Activated CD8-positive, alpha-beta memory T cell treated with anti-CD3 and anti-CD28 coated beads, Interleukin-2, amount 10 ng/mL, durations not matched to agents 7 days and 5 days (primary cell): ENCODE data around the gene ZNF397. TPM values are rescaled to one million over a fixed set of nuclear protein-coding genes. Genes with fewer than 3 reads are reported as not detected.

ENCODE experiments used
- ATAC-seq: fragments of 150-1000 bp; cut with Tn5 transposase; one replicate; pipeline ENCODE4 v1.10.0; 2021; ENCODE audit warnings: moderate library complexity
- CTCF ChIA-PET: fragments of 350-600 bp; sonication (Branson Sonifier 250); formaldehyde crosslinking; loops from one replicate; lab custom pipeline; 2021; ENCODE audit warnings: antibody characterized with exemption; lab: Charles Lee
- DNase-seq: peaks from one replicate; pipeline ENCODE4 v3.0.0-alpha.2; 2020
- H3K27ac Mint-ChIP-seq: one replicate; pipeline ENCODE4 v1.8.0; 2021; ENCODE audit warnings: mild to moderate bottlenecking, mixed read lengths
- H3K27me3 Mint-ChIP-seq: one replicate; pipeline ENCODE4 v1.8.0; 2021; ENCODE audit warnings: mixed read lengths
- H3K36me3 Mint-ChIP-seq: one replicate; pipeline ENCODE4 v1.8.0; 2021; ENCODE audit warnings: mild to moderate bottlenecking, mixed read lengths
- H3K4me1 Mint-ChIP-seq: one replicate; pipeline ENCODE4 v1.8.0; 2021; ENCODE audit warnings: mixed read lengths
- H3K4me3 Mint-ChIP-seq: one replicate; pipeline ENCODE4 v1.8.0; 2021; ENCODE audit warnings: mild to moderate bottlenecking, moderate library complexity, mixed read lengths
- H3K9me3 Mint-ChIP-seq: one replicate; pipeline ENCODE4 v1.8.0; 2022; ENCODE audit warnings: low read depth, mixed read lengths
- total RNA-seq, 2 experiments: library from RNA; stranded (reverse); gene quantifications; one replicate each; pipeline ENCODE4 v1.2.3, GENCODE V29; 2021

ZNF397 gene
- total RNA-seq, 2 experiments from 2014 or later: 10.8 to 13.1 TPM

DNA sequence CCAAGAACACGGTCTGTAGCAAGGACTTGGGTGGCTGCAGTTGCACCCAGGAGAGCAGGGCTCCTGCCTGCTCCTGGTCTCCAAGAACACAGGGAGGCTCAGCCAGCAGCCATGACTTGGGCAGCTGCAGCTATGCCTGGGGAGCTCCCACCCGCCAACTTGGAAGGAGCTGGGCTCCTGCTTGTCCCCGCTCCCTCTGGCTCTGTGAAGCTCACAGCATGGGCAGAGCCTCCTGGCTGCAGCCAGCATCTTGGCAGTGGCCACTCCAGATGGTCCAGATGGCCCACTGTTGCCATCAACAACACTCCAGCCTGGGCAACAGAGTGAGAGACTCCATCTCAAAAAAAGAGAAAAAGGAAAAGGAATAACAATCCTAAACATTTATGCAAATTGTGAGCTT lies 44.0 kb downstream of the ZNF397 start:
- ATAC-seq (no peak), DNase-seq (no peak)
- Mint-ChIP-seq H3K36me3 (peaks cover 64% of the 10 kb centered on the region), H3K27ac (no peak overlapping the region), H3K27me3 (no peaks in the 10 kb centered on the region), H3K9me3 (peaks cover 23% of the 10 kb centered on the region), H3K4me3 (no peak overlapping the region), H3K4me1 (peaks cover 8% of the 10 kb centered on the region)
- CTCF ChIA-PET: no interaction called here

DNA sequence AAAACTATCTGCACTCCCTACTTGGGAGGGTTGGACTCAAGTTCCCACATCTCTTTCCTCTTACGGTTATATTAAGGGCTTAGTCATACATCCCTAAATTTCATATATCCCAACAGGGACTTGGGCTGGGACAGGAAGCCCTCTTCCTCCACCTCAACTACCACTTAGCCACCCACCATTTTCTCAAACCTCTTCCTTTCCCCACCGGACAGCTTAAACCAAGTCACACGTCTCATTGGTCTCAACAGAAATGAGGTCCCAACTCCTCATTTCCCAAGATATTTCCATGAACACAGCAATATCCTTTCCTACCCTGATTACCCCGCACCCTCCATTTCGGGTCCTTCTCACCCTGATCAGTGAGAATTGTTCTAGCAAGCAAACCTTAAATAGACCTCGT lies 48.5 kb downstream of the ZNF397 start:
- Mint-ChIP-seq H3K27me3 (no peaks in the 10 kb centered on the region), H3K4me3 (peak overlapping the region; percentile 99), H3K4me1 (peaks cover 31% of the 10 kb centered on the region), H3K27ac (peak overlapping the region; percentile 94), H3K9me3 (peaks cover 10% of the 10 kb centered on the region), H3K36me3 (peaks cover 62% of the 10 kb centered on the region)
- DNase-seq: no peak
- CTCF ChIA-PET: interaction anchor here (0.9 to 2.3 kb wide), 8 partner anchors 11 to 59 kb away, joined by 3 to 10 read pairs (median 3); partner anchors contain the start of genes ZNF24 and ZNF397
- no peak for ATAC-seq

DNA sequence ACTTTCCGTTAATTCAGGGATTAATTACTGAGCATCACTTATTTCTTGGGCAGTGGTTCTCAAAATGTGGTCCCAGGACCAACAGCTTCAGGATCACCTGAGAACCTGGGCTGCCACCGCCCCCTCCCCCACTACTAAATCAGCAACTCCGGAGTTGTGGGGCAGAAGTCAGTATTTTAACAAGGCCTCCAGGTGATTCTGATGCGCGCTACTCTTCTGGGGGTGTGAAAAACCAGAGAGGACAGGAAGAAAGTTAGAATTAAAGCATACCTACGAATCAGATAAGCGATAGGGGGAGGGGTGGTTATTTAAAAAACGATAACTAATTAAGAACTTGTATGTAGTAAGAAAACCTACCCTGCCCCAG lies 48.9 kb downstream of the ZNF397 start:
- CTCF ChIA-PET: interaction anchor here (0.6 to 2.3 kb wide), 10 partner anchors 10 to 191 kb away, joined by 3 to 10 read pairs (median 3); partner anchors contain the start of genes ZNF24 and ZNF397
- ATAC-seq (peak; percentile 34), DNase-seq (peak; percentile 61)
- Mint-ChIP-seq H3K4me1 (peaks cover 34% of the 10 kb centered on the region), H3K27me3 (no peaks in the 10 kb centered on the region), H3K27ac (peak overlapping the region; percentile 94), H3K9me3 (peaks cover 10% of the 10 kb centered on the region), H3K36me3 (peaks cover 65% of the 10 kb centered on the region), H3K4me3 (peak overlapping the region; percentile 99)

DNA sequence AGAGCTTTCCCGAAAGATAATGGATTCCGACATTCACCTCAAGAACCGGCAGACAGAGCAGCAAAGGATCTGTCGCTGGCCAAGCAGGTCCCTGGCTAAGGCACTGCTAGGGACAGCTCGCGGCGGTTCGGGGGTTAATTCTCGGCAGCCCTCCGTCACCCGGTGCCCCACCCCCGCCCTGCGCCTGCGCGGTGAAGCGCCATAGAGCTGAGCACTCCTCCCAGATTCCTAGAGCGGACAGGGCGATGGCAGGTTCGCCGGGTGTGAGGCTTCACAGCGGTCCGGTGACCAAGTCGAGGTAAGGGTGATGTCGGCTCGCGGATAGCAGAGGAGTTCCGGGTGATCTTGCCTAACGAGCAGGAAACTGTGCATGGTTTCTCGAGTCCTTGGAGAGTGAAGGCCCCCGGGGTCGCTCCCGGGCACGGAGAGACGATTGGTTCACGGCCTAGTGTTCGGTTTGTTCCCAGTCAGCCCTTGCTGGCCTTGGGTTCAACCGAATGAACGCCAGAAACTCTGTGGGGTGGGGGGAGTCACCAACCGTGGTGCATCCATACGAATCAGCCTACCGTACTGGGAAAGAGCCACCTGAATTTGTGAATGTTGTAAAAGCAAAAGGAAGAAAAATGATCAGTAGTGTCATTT lies 49.4 kb downstream of the ZNF397 start, which contains the start of gene ZSCAN30:
Gene ZSCAN30, minus strand, starts transcription at position 136 of the 642 bp plus-strand sequence. CDS start 25,877 bp downstream, outside the sequence.
- ATAC-seq: peak; percentile 99
- Mint-ChIP-seq H3K27ac (peak within 1 kb of the TSS; percentile 94), H3K4me3 (peak within 1 kb of the TSS; percentile 99), H3K36me3 (peaks cover 68% of the 10 kb centered on the region), H3K4me1 (peaks cover 38% of the 10 kb centered on the region), H3K27me3 (no peaks in the 10 kb centered on the region), H3K9me3 (peaks cover 14% of the 10 kb centered on the region)
- CTCF ChIA-PET: interaction anchor here (0.6 to 2.3 kb wide), 8 partner anchors 10 to 192 kb away, joined by 3 to 10 read pairs (median 3); partner anchors contain the start of genes ZNF24 and ZNF397
- peak; percentile 97 for DNase-seq

DNA sequence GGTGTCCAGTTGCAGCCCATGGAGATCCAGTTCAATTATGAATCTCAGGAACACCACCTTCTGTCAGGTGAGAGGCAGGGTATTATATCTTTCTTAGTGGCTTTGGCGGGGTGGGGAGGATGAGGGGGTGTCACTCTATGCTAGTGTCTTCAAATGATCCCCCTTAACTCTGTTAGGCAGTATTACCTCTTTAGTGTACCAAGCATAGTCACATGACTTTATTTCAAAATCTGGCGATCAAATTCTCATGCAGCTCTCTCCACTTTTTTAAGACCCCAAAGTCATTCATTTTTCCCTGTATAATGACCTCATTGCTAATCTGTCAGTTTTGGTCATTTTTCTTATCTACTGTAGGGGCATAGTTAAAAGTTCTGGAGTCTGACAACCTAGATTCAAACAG lies 50.3 kb downstream of the ZNF397 start:
- Mint-ChIP-seq H3K9me3 (peaks cover 13% of the 10 kb centered on the region), H3K36me3 (peaks cover 70% of the 10 kb centered on the region), H3K27me3 (no peaks in the 10 kb centered on the region), H3K4me1 (peaks cover 38% of the 10 kb centered on the region), H3K27ac (peak overlapping the region; percentile 94), H3K4me3 (peak overlapping the region; percentile 99)
- no peak for ATAC-seq
- DNase-seq: no peak
- CTCF ChIA-PET: no interaction called here

DNA sequence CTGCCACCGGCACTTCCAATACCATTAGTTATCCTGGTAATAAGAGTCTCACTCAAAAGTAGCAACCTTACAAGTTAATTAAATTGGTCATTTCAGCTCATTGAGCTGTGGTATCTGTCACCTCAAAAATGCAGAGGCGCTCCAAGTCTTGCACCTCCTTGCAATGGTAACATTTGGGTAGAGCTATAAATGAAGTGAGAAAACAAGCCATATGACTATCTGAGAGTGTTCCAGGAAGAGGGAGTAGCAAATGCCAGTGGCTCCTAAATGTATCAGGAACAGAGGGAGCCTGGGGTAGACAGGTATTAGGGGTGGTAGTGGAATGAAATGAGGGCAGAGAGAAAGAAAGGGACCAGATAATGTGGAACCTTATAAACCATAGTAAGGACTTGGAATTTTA lies 55.2 kb downstream of the ZNF397 start:
- peaks cover 24% of the 10 kb centered on the region for H3K9me3 Mint-ChIP-seq
- CTCF ChIA-PET: no interaction called here
- H3K36me3 Mint-ChIP-seq: peaks cover 85% of the 10 kb centered on the region
- H3K27me3 Mint-ChIP-seq: no peaks in the 10 kb centered on the region
- ATAC-seq (no peak), DNase-seq (no peak)
- no peak overlapping the region for H3K4me3 Mint-ChIP-seq
- H3K4me1 Mint-ChIP-seq: peaks cover 26% of the 10 kb centered on the region
- no peak overlapping the region for H3K27ac Mint-ChIP-seq

DNA sequence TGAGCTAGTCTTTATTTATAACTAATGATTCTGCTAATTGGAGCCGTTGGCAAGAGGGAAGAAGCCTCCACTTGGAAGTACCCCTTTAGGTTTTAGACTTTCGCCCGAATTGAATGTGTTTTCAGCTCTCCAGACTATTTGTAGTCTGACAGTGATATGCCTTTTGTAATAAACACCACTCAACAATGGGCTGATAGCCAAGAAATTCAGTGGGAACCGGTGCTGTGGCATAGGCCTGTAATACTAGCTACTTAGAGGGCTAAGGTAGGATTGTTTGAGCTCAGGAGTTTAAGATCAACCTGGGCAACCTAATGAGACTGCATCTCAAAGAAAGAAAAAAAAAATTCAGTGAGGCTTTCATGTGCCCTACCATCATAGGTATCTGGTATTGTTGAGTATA lies 62.8 kb downstream of the ZNF397 start:
- peaks cover 89% of the 10 kb centered on the region for H3K36me3 Mint-ChIP-seq
- no peaks in the 10 kb centered on the region for H3K27me3 Mint-ChIP-seq
- DNase-seq (no peak), ATAC-seq (no peak)
- no peak overlapping the region for H3K4me3 Mint-ChIP-seq
- H3K27ac Mint-ChIP-seq: no peak overlapping the region
- peaks cover 55% of the 10 kb centered on the region for H3K9me3 Mint-ChIP-seq
- H3K4me1 Mint-ChIP-seq: no peaks in the 10 kb centered on the region
- CTCF ChIA-PET: interaction anchor here (1.2 kb wide), 1 partner anchor 11 kb away, joined by 3 read pairs; no protein-coding TSS in a partner anchor

DNA sequence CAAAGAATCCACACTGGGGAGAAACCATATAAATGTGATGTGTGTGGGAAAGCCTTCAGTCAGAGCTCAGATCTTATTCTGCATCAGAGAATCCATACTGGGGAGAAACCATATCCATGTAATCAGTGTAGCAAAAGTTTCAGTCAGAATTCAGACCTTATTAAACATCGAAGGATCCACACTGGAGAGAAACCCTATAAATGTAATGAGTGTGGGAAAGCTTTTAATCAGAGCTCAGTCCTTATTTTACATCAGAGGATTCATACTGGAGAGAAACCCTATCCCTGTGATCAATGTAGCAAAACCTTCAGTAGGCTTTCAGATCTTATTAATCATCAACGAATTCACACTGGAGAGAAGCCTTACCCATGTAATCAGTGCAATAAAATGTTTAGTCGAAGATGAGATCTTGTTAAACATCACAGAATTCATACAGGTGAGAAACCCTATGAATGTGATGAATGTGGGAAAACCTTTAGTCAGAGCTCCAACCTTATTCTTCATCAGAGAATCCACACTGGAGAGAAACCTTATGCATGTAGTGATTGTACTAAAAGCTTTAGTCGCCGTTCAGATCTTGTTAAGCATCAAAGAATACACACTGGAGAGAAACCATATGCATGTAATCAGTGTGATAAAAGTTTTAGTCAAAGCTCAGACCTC lies 65.9 kb downstream of the ZNF397 start:
- CTCF ChIA-PET: interaction anchor here (1.2 kb wide), 1 partner anchor 66 kb away, joined by 3 read pairs; the partner anchor contains the start of gene ZNF397
- DNase-seq (no peak), ATAC-seq (no peak)
- Mint-ChIP-seq H3K27me3 (no peaks in the 10 kb centered on the region), H3K9me3 (peaks cover 56% of the 10 kb centered on the region), H3K4me1 (no peaks in the 10 kb centered on the region), H3K36me3 (peaks cover 71% of the 10 kb centered on the region), H3K27ac (no peak overlapping the region), H3K4me3 (no peak overlapping the region)

Other genes starting within 250 kb of the ZNF397 start
- 10 to 100 TPM; 40.2 to 49.0 TPM for gene MAPRE2, start 199.6 kb upstream of the ZNF397 start, total RNA-seq
- gene ZSCAN30, start 49.2 kb downstream of the ZNF397 start, total RNA-seq: 10 to 100 TPM; 12.9 to 18.1 TPM
- gene ZNF24, start 103.4 kb downstream of the ZNF397 start, total RNA-seq: 10 to 100 TPM; 44.2 to 51.7 TPM
- gene ZNF396, start 136.3 kb downstream of the ZNF397 start, total RNA-seq: 1 to 10 TPM in 1 of 2 experiments, under 1 TPM in 1; 0.70 to 1.1 TPM